Glutamatergic neuron (in vitro differentiated cells): ENCODE data around the gene PCSK5. TPM values are rescaled to one million over a fixed set of nuclear protein-coding genes. Genes with fewer than 3 reads are reported as not detected.

Source experiments
- DNase-seq: peaks from one replicate; pipeline ENCODE4 v3.0.0; 2022
- H3K27ac Mint-ChIP-seq: one replicate; pipeline ENCODE4 v1.8.0; 2020; ENCODE audit warnings: mild to moderate bottlenecking, mixed read lengths, inconsistent platforms; ENCODE audit not compliant: unreplicated experiment
- H3K27me3 Mint-ChIP-seq: one replicate; pipeline ENCODE4 v1.8.0; 2020; ENCODE audit warnings: mild to moderate bottlenecking, moderate library complexity, mixed read lengths, inconsistent platforms; ENCODE audit not compliant: unreplicated experiment
- H3K36me3 Mint-ChIP-seq: one replicate; pipeline ENCODE4 v1.8.0; 2020; ENCODE audit warnings: mild to moderate bottlenecking, mixed read lengths, inconsistent platforms; ENCODE audit not compliant: unreplicated experiment
- H3K4me1 Mint-ChIP-seq: one replicate; pipeline ENCODE4 v1.8.0; 2020; ENCODE audit warnings: mild to moderate bottlenecking, low read depth, mixed read lengths, inconsistent platforms; ENCODE audit not compliant: unreplicated experiment
- H3K4me3 Mint-ChIP-seq: one replicate; pipeline ENCODE4 v1.8.0; 2020; ENCODE audit warnings: mild to moderate bottlenecking, mixed read lengths, inconsistent platforms; ENCODE audit not compliant: unreplicated experiment
- H3K9me3 Mint-ChIP-seq: one replicate; pipeline ENCODE4 v1.8.0; 2020; ENCODE audit warnings: mild to moderate bottlenecking, moderate library complexity, mixed read lengths, inconsistent platforms; ENCODE audit not compliant: unreplicated experiment
- CTCF ChIP-seq: fragments of 200-600 bp; sonication (generic); IDR thresholded peaks from one replicate; pipeline ENCODE4 v1.5.0; 2021; ENCODE audit not compliant: partially characterized antibody, unreplicated experiment
- total RNA-seq: library from RNA; stranded (reverse); fragmentation: NEBNext Ultra II Directional; extraction: Animal tissue kit (Norgen Biotek cat#: 25700); gene quantifications from one replicate; pipeline ENCODE4 v1.2.1, GENCODE V29; 2021; ENCODE audit not compliant: unreplicated experiment

PCSK5 gene
- total RNA-seq, 1 donor from 2014 or later = 9.6 TPM

DNA sequence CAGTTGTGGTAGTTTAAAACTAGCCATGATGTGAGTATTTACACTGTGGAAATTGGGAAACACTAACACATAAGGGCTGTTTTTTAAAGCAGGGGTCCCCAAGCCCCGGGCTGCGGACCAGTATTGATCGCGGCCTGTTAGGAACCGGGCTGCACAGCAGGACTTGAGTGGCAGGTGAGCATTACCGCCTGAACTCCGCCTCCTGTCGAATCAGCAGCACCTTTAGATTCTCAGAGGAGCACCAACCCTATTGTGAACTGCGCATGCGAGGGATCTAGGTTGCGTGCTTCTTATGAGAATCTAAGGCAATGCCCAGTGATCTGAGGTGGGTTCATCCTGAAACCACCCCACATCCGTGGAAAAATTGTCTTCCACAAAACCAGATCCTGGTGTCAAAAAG lies 127.8 kb downstream of the PCSK5 start:
- DNase-seq = no peak
- no peaks in the 10 kb centered on the region for H3K4me1 Mint-ChIP-seq

DNA sequence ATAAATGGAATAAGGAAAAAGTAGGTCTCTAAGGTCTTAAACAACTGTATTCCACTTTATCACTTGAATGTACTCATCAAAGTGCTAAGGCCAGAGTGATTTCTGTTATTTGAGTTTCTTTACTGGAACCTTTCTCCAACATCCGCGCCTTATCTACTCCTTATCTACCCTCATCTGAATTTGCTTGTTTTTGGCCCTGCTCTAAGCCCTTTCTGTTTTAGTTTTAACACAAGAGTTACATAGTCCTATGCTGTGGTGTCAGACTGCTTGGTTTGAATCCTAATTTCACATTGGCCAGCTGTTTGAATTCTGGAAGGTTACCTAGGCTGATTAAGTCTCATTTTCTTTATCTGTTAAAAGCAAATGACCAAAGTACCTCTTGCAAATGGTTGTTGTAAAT lies 128.3 kb downstream of the PCSK5 start:
- H3K27ac Mint-ChIP-seq = no peak overlapping the region
- no peak for DNase-seq
- H3K4me3 Mint-ChIP-seq = no peak overlapping the region
- H3K4me1 Mint-ChIP-seq = peaks cover 4% of the 10 kb centered on the region
- H3K27me3 Mint-ChIP-seq = no peaks in the 10 kb centered on the region
- no peak for TF ChIP-seq CTCF
- H3K9me3 Mint-ChIP-seq = no peaks in the 10 kb centered on the region
- H3K36me3 Mint-ChIP-seq = no peaks in the 10 kb centered on the region

More for the DNA sequence above, 127.8 kb downstream of the PCSK5 start:
- Mint-ChIP-seq H3K9me3 (no peaks in the 10 kb centered on the region), H3K4me3 (no peak overlapping the region), H3K27ac (no peak overlapping the region), H3K27me3 (no peaks in the 10 kb centered on the region), H3K36me3 (no peaks in the 10 kb centered on the region)
- TF ChIP-seq CTCF = no peak

GRCh38 chr9:76020652-76021051 lies 130.2 kb downstream of the PCSK5 start:
- H3K4me1 Mint-ChIP-seq = peaks cover 9% of the 10 kb centered on the region
- H3K36me3 Mint-ChIP-seq = no peaks in the 10 kb centered on the region
- TF ChIP-seq CTCF = no peak
- H3K4me3 Mint-ChIP-seq = no peak overlapping the region
- no peak overlapping the region for H3K27ac Mint-ChIP-seq
- H3K9me3 Mint-ChIP-seq = no peaks in the 10 kb centered on the region
- no peaks in the 10 kb centered on the region for H3K27me3 Mint-ChIP-seq
- no peak for DNase-seq

GRCh38 chr9:76022317-76022716 lies 131.8 kb downstream of the PCSK5 start:
- peaks cover 16% of the 10 kb centered on the region for H3K4me1 Mint-ChIP-seq

DNA sequence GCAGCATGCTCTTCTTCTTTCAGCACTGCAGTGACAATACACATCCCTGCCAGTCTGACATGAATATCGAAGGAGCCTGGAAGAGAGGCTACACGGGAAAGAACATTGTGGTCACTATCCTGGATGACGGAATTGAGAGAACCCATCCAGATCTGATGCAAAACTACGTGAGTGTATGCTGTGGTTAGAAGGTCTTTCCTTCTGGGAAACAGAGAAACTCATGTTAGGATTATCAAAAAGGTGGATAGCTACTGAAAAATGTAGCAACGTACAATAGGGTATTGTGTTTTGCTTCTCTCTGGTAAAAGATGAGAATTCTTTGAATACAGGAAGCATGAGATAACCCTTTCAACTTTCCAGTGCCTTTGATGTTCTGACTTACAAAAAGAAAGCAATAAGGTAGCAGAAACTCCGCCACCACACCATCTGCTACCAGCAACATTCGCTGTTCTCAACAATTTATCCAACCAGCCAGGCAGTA lies 133.3 kb downstream of the PCSK5 start:
- H3K9me3 Mint-ChIP-seq = no peaks in the 10 kb centered on the region
- no peaks in the 10 kb centered on the region for H3K36me3 Mint-ChIP-seq
- TF ChIP-seq CTCF = no peak
- peaks cover 2% of the 10 kb centered on the region for H3K27me3 Mint-ChIP-seq
- H3K27ac Mint-ChIP-seq = no peak overlapping the region
- no peak overlapping the region for H3K4me3 Mint-ChIP-seq
- H3K4me1 Mint-ChIP-seq = peaks cover 18% of the 10 kb centered on the region
- no peak for DNase-seq

More at GRCh38 chr9:76022317-76022716, 131.8 kb downstream of the PCSK5 start:
- Mint-ChIP-seq H3K27ac (no peak overlapping the region), H3K4me3 (no peak overlapping the region), H3K36me3 (no peaks in the 10 kb centered on the region), H3K27me3 (peaks cover 2% of the 10 kb centered on the region), H3K9me3 (no peaks in the 10 kb centered on the region)
- DNase-seq = no peak
- TF ChIP-seq CTCF = no peak
